Left forelimb (tissue), 1 donor: Measurements from ENCODE around the gene SPEM1.
A peak's percentile ranks its signal among the peaks of the same experiment; 100 is the strongest.
"Not testable (repeated sequence)": the region's sequence is repeated elsewhere in the genome, so short reads cannot be mapped to it uniquely, and the experiment has no call there.

ENCODE experiments used
- DNase-seq: peaks from one replicate; pipeline ENCODE4 v3.0.0-alpha.2; 2018; ENCODE audit warnings: low spot score

Gene SPEM1

GRCh38 chr17:7441266-7441665, 21.1 kb downstream of the SPEM1 start:
- DNase-seq = no peak

DNA sequence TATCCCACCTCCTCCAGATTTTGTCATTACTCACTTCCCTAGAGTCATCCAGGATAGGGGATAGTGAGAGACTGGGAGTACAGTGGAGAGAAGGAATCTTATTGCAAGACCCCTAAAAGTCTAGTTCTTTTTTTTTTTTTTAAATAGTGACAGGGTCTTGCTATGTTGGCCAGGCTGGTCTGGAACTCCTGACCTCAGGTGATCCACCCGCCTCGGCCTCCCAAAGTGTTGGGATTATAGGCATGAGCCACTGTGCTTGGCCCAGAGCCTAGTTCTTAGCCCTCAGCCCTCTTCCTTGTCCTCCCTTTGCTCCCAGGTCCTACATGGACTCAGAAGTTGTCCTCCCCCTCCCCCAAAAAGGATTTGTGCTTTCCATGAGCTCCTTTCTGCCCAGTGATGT, 22.0 kb downstream of the SPEM1 start:
- no peak for DNase-seq

- DNase-seq = no peak
Observed at GRCh38 chr17:7443499-7444485, 23.7 kb downstream of the SPEM1 start.

GRCh38 chr17:7444682-7445618, 24.8 kb downstream of the SPEM1 start, which contains the start of gene CHRNB1:
Gene CHRNB1 (plus strand): TSS chr17:7445061. CDS start chr17:7445128, 67 bp downstream.
- DNase-seq = peak; percentile 79

DNA sequence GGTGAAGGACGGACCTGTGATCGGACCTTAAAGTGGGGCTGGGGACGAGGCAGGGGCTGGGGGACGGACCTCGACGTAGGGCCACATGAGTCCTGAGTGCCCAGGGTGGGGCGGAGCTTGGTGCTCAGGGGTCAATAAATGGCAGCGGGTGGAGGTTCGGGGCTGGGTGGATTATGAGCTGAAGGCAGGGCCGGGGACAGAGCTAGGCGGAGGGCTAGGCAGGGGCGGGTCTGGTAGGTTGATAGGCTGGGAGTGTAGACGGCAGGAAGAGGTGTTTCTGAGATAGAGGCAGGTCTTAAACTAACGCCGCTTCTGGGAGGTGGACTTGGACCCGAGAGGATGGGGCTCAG, 25.5 kb downstream of the SPEM1 start:
- no peak for DNase-seq

GRCh38 chr17:7448461-7448860, 28.3 kb downstream of the SPEM1 start:
- no peak for DNase-seq

DNA sequence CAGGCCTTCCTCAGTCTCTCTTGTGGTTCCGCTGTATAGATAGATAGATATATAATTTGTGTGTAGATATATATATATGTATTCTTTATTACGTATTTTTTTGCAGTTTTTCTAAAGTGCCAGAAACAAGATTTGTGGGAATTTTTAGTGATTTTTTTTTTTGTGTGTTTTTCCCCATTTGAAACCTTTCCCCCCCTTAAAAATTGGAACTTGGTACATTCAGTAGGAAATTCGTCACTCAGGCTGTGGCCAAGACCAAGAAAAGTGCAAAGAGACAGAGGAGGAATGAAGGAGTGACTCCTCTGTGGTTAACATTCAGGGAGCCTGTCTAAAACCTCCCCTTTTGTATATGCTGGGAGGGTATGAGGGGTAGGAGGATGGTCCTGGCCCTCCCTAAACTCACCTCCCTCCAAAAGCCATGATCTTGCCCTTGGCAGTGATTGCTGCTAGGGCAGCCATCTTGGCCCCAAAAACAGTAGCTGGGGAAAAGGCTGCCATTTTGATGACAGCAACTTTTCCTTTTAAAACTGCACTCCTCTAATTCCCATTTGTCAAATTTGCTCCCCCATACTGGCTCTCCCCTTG, 39.9 kb downstream of the SPEM1 start:
- DNase-seq = no peak

DNA sequence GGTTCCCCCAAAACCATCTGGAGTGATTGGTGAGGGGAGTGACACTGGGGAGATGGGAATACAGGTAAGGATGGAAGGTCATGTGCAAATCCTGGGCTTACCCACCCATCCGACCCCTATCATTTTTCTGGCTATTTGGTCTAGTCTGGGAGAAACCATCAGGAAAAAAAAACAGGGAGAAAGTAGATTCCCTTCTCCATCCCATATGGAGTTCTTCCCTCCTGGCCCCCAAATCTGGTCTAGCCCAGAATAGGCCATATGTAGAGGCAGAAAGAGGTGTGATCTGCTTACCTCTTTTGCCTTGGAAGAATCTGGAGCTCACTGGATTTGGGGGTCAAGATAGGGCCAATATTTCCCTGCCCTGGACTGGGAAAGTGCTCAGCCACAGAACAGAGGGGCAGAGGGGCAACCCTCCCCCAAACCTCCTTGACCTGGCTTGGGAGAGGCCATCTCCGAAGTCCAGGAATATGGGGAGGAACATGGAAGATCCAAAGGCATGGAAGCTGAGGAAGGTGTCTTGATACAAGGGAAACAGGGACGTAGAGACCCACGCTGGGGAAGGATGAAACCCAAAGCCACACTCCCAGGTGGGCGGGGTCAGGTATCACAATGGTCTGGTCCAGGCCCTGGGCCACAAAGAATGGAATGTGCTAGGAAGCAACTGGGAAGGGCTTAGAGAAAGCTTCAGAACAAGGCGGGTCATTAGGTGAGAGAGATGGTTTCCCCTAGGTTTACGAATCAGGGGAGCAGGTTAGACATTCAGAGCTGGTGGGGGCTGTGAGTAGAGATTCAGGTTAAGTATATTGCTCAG, 40.9 kb downstream of the SPEM1 start:
- DNase-seq = no peak

GRCh38 chr17:7462474-7463371, 42.6 kb downstream of the SPEM1 start:
- DNase-seq = no peak

DNA sequence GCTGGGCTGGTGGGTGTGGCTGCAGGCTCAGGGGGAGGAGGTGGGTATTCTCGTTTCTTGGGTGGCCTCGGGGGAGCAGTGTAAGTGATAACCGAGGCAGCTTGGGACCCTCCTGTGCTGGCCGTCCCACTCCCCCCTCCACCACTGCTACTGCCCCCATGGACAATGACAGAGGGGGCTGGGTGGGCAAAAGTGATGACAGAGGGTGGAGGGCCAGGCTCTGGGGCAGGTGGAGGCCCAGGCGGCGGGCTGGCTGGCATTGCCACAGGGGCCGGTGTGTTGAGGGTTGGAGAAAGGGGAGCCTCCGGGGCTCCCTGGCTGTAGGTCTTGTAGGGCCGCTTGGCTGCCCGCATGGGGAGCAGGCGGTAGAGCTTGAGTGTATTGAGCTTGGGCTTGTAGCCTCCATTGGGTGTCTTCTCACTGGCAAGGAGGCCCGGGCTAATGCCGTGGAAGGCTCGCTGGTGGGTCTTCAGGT, 43.3 kb downstream of the SPEM1 start:
- DNase-seq = no peak

DNA sequence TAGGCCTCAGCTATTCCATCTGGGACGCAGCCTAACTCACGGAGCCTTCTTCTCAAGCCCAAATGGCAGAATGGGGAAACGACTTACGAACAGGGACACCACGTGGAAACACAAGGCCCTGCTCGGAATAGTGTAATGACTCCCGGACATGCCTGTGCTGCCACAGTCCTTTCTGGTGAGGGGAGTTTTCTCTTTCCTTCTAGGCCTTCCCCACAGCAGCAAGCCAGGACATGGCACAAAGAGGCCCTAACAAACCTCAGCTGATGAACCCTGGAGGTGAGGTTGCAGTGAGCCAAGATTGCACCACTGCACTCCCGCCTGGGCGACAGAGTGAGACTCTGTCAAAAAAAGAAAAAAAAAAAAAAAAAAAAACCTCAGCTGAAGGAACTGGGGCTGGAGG, 44.0 kb downstream of the SPEM1 start:
- DNase-seq = no peak

DNA sequence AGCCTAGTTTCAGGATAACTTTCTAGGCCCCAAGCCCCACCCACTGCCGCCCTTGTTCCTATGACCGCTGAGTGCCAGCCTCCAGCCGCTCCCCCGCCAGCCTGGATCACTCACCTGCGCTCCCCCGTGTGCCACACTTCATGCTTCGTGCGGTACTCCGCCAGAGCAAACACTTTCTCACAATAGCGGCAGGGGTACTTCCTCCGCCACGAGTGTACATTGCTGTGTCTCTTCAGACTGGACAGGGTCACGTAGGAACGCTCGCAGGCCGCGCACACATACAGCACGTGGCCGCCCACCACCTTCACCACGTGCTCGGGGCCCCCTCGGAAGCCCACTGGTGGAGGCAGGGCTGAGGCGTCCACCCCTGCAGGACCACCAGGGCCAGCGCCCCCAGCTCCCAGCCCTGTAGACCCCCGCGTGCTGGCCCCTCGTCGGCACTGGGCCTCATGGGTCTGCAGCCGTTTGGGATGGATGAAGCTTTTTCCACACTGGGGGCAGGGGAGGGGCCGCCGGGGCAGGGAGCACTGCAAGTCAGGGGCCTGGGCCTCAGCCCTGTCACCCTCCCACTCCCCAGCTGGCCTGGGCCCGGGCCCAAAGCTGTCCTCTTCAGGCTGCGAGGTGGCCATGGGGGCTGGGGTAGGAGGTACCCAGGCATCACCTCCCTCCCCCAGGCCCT, 45.6 kb downstream of the SPEM1 start:
- no peak for DNase-seq

- no peak for DNase-seq
Observed at GRCh38 chr17:7466318-7466638, 46.2 kb downstream of the SPEM1 start.

- DNase-seq = no peak
Observed at GRCh38 chr17:7466639-7467341, 46.7 kb downstream of the SPEM1 start.

DNA sequence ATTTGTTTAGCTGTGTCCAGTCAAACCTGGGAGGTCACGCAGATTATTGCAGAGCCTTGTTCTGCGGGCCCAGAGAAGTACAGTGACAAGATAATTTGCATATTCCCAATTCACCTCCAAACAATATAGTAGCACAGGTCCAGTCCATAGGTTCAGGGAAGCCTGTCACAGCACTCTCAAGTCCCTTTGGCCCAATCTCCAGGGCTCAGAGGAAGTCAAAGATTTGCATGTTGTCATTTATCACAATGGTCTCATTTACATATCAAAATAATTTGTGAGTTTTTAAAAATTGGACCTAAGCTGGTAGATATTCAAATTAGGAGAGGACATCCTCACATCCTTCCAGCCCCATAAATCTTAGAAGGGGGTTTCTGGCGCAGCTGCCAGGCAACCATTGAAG, 47.4 kb downstream of the SPEM1 start:
- no peak for DNase-seq

DNA sequence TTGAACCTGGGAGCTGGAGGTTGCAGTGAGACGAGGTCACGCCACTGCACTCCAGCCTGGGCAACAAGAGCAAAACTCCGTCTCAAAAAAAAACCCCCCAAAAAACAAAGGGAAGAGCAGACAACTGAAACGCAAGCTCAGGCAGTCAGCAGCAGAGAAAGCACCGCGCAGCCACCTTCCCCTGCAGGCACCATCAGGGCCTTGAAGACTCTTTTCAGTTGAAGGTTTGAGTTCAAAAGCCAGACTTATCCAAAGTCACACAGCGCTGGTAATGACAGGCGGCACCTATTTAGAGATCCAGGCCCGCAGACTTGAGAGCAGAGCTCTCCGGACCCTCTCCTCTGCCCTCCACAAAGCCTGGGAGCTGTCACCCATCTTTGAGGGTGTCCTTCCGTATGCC, 48.2 kb downstream of the SPEM1 start:
- DNase-seq = no peak

GRCh38 chr17:7468804-7469389, 48.8 kb downstream of the SPEM1 start:
- DNase-seq = no peak

DNA sequence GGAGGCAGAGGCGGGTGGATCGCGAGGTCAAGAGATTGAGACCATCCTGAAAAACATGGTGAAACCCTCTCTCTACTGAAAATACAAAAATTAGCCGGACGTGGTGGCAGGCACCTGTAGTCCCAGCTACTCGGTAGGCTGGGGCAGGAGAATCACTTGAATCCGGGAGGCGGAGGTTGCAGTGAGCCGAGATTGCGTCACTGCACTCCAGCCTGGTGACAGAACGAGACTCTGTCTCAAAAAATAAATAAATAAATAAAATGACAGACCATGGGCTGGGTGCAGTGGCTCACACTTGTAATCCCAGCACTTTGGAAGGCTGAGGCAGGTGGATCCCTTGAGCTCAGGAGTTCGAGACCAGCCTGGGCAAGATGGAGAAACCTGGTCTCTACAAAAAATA, 49.7 kb downstream of the SPEM1 start:
- DNase-seq = not testable (repeated sequence)

GRCh38 chr17:7470457-7470973, 50.4 kb downstream of the SPEM1 start:
- DNase-seq = not testable (repeated sequence)
